Erythroblast (primary cell): ENCODE data around the gene RBM4.
A peak's percentile ranks its signal among the peaks of the same experiment; 100 is the strongest.

Experiments
- DNase-seq, 2 experiments: peaks; one replicate each; lab custom pipeline; 2025; lab: John Stamatoyannopoulos, UW
- GATA1 ChIP-seq: IDR thresholded peaks from 2 replicates; pipeline ENCODE4 v1.6.1; 2011; ENCODE audit warnings: low read depth, mild to moderate bottlenecking, control low read depth, low read length, moderate library complexity
- POLR2A ChIP-seq: IDR thresholded peaks from 2 replicates; pipeline ENCODE4 v1.6.1; 2011; ENCODE audit warnings: mild to moderate bottlenecking, low read length

The RBM4 gene

GRCh38 chr11:66694732-66695207 is 56.3 kb downstream of the RBM4 start:
- TF ChIP-seq POLR2A (no peak), GATA1 (no peak)
- peak; percentile 86 to 91 for DNase-seq
